CD4-positive, alpha-beta T cell treated with Interleukin-10 for 1 hour (primary cell): ENCODE measurements around the gene USP25.

ENCODE experiments used
- DNase-seq: peaks from one replicate; pipeline ENCODE4 v3.0.0-alpha.2; 2020

USP25 gene

DNA sequence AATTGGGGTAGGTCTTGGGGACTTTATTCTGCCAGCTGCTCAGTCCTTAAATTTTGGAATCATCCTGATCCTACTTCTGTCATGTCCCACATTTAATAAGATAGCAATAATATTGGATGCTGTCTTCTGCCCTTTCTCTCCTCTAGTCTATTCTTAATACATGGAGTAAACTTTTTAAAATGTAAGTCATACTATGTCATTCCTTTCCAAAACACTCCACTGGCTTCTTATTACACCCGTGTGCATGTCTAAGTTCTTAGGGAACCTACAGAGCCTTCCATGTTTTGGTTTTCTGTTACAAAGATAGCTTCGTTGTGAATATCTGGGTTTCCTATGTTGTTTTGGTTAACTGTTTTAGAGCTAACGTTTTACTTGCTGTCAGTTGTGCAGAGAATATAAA is 35.1 kb downstream of the USP25 start:
- DNase-seq: no peak

DNA sequence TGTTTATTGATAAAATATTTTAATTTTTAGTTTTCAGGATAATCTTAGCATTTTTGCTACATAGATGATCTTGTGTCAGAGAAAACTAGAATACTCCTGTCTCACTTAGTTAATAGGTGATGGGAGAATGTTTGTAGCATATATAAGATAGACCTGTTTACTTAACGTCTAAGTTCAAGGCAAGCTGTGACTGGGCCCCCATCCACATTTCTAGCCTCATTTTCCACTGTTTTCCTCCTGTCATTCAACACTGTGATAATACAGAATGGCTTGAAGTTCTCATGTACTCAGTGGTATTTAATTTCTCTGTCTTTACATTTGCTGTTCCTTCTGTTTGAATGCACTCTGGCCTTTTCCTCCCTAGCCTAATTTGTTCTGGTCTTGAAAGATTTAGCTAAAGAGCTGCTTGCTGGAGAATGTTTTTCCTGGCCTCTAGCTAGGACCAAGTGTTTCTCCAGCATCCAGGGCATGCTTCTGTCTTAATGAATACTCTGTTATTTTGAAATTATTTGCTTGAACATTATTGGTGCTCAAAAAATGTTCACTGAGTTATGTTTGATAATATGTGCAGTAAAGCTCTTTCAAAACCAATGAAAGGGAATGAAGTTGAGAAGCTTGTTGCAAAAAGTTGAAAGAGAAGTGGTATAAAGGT is 37.3 kb downstream of the USP25 start:
- no peak for DNase-seq

DNA sequence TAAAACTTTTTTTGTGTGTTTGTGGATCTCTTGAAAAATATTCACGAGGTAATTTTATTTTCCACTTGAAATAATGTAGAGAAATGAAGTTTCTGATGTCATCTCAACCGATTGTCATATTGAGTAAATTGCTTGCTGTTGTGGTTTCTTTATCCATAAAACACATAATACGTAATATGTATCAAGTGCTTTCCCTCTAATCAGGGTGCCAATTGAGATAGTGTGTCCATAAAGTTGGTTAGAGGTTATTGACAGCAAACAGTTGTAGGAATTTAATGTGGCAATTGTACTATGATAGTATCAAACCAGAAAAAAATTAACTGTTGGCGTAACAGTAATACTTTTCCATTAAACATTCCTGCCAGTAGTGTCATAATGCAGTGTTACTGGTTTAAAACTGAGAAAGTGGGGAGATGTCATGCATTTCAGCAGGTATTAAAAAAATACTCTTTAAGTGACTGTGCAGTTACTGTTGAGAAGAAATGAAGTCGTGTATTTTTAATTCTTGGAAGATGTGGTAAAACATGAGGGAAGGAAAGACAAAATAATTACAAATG is 38.3 kb downstream of the USP25 start:
- DNase-seq: no peak

DNA sequence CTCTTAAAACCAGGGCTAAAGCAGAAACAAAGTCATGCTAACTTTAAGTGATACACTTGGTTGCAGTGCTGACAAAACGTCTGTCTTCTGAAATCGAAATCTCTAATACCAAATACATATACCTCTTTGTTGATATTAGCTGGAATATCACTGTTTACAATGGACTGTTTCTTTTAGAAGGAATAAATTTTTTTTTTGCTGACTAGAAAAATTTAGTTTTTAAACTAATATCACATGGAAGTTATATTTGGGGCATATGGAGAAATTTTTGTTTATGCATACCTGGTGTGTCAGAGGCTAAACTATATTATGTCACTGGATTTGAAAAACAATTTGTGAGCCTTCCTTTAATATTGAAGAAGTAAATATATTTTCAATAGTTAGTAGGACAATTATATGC is 39.1 kb downstream of the USP25 start:
- DNase-seq: no peak

DNA sequence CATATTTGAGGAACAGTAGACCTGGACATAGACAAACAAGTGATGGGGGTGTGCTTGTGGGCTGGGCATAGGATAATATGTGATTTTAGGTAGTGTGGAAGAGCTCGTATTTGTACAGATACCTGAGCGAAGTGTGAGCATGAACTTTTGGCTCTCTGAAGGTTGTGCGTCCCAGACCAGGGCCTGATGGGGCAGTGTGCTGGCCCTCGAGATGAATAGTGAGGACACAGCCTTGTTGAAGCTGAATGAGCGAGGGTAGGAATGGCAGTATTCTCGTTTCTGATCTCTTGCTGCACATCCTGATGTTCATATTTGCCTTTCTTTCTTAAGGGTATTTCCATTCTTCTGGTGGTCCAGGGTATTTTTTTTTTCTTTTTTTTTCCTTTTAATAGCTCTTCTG is 41.5 kb downstream of the USP25 start:
- DNase-seq: no peak

DNA sequence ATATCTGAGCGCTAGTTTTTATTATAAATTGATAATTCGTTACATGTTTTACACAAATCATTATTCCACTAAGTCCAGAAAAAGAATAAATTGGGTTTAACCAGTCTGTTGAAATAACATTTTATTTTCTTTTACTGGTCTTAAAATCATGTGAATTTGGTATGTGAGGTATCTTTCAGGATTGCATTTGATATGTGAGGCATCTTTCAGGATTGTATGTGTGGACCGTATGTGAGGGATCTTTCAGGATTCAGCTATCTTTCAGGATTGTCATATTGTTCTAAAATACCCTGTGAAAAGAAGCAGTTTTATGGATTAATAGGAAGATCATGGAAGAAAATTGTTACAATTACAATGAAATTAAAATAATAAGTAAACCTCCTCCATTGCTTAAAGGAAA is 42.9 kb downstream of the USP25 start:
- DNase-seq: no peak

DNA sequence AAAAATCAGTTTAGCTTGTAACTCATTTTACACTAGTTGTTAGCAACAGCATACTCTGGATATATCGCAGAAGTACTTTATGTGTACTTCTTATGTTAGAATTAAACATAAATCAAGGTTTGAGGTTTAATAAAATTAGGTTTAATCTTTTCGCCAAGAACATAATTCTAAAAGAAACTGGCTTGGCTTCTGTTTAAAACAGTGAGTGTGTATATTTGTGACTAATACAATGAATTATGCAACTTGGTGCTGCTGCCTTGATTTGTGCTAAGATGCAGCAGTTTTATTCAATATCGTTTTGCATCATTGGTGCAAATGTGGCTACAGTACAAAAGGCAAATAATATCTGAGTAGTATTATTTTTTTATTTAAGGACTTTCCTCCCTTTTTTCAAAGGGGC is 44.8 kb downstream of the USP25 start:
- DNase-seq: no peak

DNA sequence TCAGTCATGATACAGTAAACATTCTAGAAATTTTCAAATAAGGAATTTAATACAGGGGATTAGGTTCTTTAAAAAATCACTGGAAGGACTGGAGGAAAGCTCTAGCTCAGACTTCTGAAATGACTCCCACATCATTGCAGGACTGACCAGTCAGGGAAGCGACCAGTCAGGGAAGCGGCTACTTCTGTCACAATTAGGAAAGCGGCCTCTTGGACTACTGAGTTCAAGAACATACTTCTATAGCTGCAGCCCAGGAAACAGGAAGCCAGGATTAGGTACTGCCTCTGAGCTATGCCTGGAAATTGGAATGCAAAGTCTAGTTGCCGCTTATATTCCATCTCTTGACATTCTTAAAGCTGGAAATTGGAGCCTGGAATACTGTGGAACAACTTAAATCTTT is 45.5 kb downstream of the USP25 start:
- no peak for DNase-seq

DNA sequence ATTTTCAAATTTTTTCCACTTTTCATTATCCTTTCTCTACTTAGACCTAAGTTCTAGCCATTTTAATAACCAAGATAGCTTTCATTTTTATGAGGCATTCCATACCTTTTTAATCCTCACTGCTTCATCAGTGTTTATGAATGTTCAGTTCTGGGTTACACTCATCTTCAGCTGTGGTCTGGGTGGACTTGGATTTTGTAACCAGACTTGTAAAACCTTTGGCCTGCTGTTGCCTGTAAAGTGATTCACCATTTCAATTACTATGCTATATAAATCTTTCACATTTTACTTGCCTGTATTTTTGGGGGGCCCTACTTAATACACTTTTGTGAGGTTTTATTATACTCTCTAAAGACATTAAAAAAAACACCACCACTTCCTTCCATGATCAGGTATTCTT is 46.2 kb downstream of the USP25 start:
- no peak for DNase-seq

DNA sequence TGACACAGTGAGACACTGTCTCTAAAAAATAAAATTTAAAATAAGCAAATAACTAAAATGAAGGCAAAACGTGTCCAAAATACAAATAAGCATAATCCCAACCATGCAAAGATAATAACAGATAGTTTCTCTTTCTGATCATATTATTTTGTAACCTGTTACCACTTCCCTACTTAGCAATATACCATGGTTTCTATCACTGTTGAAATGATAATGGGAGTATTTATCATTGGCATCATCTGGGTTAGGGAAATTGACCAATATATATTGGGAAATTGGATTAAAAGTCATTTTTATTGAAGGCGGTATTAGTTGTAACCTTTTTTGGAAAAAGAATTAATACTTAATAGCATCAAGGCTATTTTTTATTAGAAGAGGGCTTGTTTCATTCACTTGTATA is 47.0 kb downstream of the USP25 start:
- no peak for DNase-seq

DNA sequence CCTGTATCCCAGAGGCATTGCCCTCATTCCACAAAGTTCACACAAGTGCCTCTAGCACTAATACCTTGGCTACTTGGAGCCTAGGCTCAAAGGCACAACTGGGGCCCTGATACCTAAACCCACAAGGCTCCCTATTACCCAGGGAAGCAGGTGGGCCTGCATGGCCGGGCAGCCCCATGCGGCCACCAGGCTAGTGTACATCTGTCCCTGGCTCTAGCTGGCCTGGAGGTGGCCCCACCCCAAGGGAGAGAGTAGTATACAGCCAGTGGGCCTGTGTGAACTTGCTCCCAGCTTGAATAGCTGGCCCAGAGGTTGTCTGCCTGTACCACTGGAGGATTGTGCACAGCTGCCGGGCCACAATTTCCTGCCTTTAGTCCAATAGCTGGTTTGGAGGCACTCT is 52.2 kb downstream of the USP25 start:
- no peak for DNase-seq

DNA sequence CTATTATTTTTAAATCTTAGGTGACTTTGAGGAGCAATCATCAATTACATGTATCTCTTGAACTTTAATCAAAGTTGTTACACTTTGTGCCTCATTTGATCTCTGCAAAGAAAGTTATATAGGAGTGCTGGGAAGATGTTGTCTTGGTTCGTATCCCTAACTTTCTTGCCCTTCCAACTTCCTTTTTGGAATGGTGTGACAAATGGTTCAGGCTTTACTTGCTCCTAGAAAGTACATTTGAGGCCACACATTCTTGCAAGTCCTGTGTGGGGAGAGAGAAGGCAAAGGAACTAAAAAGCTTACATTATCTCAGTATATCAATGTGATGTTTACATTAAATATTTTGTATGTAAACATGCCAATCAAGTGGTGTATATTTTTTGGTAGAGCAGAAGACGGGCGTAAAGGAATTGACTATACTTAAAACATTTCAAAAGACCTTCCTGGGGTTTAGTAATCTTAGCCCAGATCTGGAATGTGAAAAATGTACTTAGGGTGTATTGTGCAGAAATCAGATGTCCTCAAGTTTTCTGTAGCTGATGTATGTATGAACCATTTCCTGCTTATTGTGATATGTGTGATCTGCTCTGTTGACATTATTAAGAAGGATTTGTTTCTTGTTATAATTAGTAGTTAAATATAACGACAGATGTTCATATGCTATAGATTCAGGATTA is 59.2 kb downstream of the USP25 start:
- DNase-seq: no peak

DNA sequence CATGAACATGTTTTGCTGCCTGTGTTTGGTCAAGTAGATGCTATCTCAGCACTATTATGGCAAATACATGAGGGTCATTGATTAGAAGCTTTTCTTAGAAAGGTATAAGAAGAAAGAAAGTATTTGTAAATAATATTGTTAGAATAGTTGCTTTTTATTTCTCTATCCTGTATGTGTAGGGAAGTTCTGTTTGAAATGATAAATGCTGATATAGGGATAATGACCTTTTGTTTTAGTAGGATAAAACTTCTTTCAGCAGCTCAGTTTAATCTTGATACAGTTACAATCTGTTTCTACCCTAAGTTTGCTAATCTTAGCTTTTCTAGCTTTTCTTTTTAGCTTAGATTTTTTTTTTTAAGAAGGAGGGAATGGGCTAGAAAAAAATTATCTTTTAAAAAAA is 63.3 kb downstream of the USP25 start:
- DNase-seq: no peak

DNA sequence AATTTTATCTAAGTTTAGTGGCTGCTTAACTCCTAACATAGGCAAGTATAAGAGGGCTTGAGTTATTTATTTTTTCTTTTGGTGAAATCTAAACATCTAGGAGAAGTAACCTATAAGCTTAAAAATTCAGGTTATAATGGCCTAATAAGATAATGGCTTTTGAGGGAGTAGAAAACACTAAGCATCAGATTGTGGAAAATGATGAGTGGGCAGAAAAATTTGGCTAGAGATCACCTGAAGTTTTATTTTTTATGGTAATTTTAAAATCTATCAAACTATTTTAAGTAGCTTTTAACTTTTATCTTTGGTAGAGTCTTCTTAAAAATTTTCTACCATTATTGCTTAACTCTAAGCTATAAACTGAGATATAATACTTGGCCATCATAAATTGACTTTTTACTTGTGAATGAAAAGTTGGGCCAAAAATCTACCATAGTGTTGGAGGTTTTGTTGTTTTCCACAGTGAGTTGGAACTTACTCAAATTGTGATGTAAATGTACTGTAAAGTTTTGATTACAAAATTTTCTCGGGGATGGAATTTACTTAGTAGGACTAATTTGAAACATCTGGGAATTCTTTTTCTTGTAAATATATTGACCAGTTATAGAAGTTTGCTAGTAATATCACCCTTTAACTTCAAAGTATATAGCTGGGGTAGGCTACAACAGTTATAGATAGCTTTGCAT is 63.9 kb downstream of the USP25 start:
- DNase-seq: no peak

DNA sequence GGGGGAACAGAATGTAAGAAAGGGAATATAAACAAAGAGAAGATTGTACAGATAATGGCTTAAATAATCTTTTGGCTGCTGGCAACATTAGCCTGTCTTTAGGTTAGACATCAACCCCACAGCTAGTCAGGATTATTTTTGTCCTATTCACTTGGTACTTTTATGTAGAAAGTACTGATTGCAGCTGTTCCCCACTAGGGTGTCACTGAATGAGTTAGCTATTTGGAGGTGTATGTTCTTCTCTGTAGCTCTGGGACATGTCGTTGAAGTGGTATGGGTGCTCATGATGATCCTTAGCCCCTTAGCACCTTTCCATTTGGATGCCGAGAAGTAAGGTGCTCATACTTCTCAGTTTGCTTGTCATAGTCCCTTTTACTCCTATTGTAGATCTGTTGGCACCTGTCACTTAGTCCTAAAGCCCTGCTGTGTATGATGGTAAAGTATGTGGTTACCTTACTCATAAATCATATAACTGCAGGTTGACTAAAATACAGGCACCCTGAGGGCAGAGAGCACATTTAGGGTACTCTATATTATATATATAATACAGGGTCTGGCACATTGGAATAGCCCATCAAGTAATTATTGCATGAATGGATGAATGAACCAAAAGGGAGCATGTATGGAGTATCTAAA is 64.6 kb downstream of the USP25 start:
- no peak for DNase-seq

DNA sequence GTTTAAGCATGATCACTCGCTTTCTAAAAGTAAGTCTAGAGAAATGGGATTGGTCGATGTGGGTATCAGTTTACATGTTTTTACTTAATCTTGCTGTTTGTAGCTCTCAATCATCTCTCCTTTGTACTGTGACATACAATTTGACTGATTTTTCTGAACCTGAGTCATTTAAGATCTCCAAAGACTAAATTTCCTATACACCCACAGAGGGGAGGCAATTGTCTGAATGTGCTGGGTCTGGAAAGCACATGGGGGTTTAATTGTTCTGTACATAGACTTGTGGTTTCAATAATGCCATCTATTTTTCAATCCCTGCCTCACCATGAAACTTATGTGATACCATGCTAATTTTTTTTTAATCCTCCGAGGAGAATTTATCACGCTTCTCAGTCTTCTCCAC is 65.8 kb downstream of the USP25 start:
- DNase-seq: no peak

DNA sequence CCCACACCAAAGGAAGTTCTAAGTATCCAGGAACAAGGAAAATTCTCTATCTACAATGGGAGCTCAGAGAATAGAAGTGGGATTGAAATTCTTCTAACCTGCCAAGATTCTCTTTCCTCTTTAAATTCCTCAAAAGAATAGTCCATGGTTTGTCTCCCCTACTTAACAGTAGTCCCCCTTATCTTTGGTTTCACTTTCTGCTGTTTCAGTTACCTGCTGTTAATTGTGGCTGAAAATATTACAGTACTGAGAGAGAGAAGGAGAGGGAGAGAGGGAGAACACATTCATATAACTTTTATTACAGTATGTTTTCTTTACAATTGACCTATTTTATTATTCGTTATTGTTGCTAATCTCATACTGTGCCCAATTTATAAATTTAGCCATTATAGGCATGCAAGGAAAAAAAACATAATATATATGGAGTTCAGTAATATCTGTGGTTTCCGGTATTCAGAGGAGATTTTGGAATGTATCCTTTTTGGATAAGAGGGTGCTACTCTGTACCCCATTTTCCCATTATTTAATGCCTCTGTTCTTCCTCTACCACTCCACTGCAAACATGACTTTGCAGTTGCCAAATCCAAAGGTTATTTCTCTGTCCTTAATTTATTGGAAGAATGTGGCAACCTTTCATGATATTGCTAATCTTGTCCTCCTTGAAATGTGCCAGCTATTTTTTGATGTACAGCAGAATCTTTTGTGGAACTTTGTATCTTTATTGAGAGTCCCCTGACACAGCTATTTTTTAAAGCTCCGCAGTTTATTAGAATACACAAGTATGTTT is 68.0 kb downstream of the USP25 start:
- no peak for DNase-seq

DNA sequence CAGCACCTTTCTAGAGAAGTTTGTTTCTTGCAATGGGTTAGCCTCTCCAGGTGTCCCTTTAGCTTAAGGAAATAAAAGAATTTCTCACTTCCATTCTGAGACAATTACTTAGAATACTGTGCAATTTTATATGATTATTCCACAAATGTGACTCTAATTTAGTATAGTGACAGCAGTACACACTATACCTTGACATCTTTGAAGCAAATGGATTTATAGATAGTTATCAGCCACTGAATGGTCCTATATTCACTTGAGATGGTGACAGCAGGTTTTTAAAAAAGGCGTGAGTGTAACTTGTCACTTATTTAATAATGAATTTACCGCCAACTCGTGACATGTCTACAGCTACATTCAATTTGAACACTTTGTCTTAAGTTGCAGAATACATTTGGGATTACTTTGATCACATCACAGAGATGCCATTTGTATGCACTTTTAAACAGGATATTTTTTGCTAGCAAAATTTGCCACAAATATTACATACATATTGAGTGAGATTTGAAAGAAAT is 71.6 kb downstream of the USP25 start:
- DNase-seq: no peak

DNA sequence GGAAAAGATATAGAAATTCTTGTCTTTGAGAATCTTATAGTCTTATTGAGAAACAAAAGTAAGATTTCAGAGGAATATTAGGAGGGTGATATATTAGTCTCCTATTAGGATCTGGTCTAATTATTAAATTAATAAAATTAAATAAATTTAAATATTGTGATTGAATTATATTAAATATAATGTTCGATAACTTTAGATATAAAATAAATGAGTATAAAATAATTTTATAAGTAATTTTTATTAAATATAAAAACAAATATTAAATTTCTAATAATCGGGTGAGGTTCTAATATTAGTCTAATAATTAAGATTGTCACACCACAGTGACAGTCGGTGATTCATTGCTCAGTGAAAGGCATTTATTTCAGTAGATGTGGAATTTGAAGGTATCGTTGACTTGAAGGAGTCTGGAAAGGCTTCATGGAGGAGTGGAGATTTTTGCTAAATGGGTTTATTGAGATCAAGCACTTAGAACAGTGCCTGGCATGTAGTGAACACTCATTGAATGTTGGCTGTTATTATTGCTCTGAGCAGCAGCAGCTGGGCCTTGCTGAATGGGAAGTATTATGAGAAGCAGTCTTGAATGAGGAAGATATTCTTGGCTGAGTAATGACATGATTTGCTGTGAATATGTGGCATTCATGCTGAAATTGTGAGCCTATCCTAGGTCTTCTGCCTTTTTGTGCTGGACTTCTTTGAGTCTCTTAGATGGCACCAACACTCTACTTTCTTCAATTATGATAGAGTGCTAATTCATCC is 74.6 kb downstream of the USP25 start:
- no peak for DNase-seq

DNA sequence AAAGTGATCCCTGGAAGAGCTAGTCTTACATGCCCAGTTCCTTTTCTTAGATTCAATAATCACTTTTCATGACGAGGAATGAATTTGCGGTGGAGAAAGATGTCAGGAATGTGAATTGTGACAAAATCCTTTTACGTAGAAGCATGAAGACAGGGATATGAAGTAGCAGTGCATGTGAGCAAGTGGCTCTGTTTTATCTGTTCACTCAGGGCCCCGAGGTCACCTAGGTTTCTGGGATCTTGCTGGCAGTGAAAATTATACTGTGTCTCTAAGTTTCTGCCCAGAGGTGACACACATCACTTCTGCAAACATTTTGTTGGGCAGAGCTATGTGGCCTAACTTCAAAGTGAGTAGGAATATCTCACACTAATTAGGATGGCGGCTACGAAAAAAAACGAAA is 79.3 kb downstream of the USP25 start:
- DNase-seq: no peak

DNA sequence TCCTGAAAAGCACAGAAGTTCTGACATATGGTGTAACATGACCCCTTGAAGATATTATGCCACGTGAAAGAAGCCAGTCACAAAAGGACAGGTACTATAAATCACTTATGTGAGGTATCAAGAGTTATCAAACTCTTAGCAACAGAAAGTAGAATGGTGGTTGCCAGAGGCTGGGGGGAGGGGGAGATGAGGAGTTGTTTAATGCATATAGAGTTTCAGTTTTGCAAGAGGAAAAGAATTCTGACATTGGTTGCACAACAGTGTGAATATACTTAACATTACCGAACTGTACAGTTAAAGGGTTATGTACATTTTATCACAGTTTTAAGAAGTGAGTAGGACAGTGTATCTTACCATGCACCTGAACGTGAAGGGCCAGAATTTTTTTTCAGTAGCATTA is 80.0 kb downstream of the USP25 start:
- no peak for DNase-seq

DNA sequence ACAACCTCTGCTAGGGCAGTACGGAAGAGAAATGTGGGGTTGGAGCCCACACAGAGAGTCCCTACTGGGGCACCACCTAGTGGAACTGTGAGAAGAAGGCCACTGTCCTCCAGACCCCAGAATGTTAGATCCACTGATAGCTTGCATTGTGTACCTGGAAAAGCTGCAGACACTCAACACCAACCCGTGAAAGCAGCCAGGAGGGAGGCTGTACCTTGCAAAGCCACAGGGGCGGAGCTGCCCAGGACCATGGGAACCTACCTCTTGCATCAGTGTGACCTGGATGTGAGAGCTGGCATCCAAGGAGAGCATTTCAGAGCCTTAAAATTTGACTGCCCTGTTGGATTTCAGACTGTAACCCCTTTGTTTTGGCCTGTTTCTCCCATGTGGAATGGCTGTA is 85.5 kb downstream of the USP25 start:
- no peak for DNase-seq
